BE2C (cell line): ENCODE results near the gene TNN.
"Not testable (repeated sequence)": the region's sequence is repeated elsewhere in the genome, so short reads cannot be mapped to it uniquely, and the experiment has no call there.

Source experiments
- DNase-seq: peaks from one replicate; pipeline ENCODE4 v3.0.0-alpha.2; 2020
- H3K27me3 ChIP-seq: fragments of 250-450 bp; sonication (Bioruptor Pico); 2 replicates; pipeline ENCODE4 v1.5.1; 2020; ENCODE audit warnings: mild to moderate bottlenecking
- H3K36me3 ChIP-seq: fragments of 250-450 bp; sonication (Bioruptor Pico); 2 replicates; pipeline ENCODE4 v1.5.1; 2020; ENCODE audit warnings: mild to moderate bottlenecking
- H3K4me1 ChIP-seq: fragments of 250-450 bp; sonication (Bioruptor Pico); 2 replicates; pipeline ENCODE4 v1.5.1; 2020
- H3K4me3 ChIP-seq: 2 replicates; pipeline ENCODE4 v1.5.1; 2011; ENCODE audit warnings: low read depth, low read length
- H3K9me3 ChIP-seq: fragments of 250-450 bp; sonication (Bioruptor Pico); 2 replicates; pipeline ENCODE4 v1.5.1; 2020
- CTCF ChIP-seq: IDR thresholded peaks from 2 replicates; pipeline ENCODE4 v1.5.1; 2012; ENCODE audit warnings: mild to moderate bottlenecking, low read depth, low read length

The TNN gene

GRCh38 chr1:175043824-175044223 lies 23.8 kb upstream of the TNN start:
- no peaks in the 10 kb centered on the region for H3K27me3 ChIP-seq
- H3K4me3 ChIP-seq = no peak overlapping the region
- H3K9me3 ChIP-seq = no peaks in the 10 kb centered on the region
- no peak for DNase-seq
- no peaks in the 10 kb centered on the region for H3K4me1 ChIP-seq
- TF ChIP-seq CTCF = no peak
- no peaks in the 10 kb centered on the region for H3K36me3 ChIP-seq

GRCh38 chr1:175044591-175044990 lies 23.0 kb upstream of the TNN start:
- not testable (repeated sequence) for H3K27me3 ChIP-seq, H3K4me1 ChIP-seq, H3K4me3 ChIP-seq, DNase-seq, H3K36me3 ChIP-seq, H3K9me3 ChIP-seq

GRCh38 chr1:175045097-175045496 lies 22.5 kb upstream of the TNN start:
- no peak for DNase-seq
- Histone ChIP-seq H3K4me3 (no peak overlapping the region), H3K36me3 (no peaks in the 10 kb centered on the region), H3K27me3 (no peaks in the 10 kb centered on the region), H3K4me1 (no peaks in the 10 kb centered on the region), H3K9me3 (no peaks in the 10 kb centered on the region)
- no peak for TF ChIP-seq CTCF

GRCh38 chr1:175045519-175045918 lies 22.1 kb upstream of the TNN start:
- no peaks in the 10 kb centered on the region for H3K27me3 ChIP-seq
- TF ChIP-seq CTCF = no peak
- H3K9me3 ChIP-seq = no peaks in the 10 kb centered on the region
- DNase-seq = no peak
- H3K4me3 ChIP-seq = no peak overlapping the region
- no peaks in the 10 kb centered on the region for H3K36me3 ChIP-seq
- no peaks in the 10 kb centered on the region for H3K4me1 ChIP-seq

- Histone ChIP-seq H3K36me3 (no peaks in the 10 kb centered on the region), H3K27me3 (no peaks in the 10 kb centered on the region), H3K9me3 (no peaks in the 10 kb centered on the region), H3K4me3 (no peak overlapping the region), H3K4me1 (no peaks in the 10 kb centered on the region)
- DNase-seq = no peak
- TF ChIP-seq CTCF = no peak
Measured at GRCh38 chr1:175050992-175051391, 16.6 kb upstream of the TNN start.

- Histone ChIP-seq H3K9me3 (no peaks in the 10 kb centered on the region), H3K4me3 (no peak overlapping the region), H3K36me3 (no peaks in the 10 kb centered on the region), H3K4me1 (no peaks in the 10 kb centered on the region), H3K27me3 (no peaks in the 10 kb centered on the region)
- TF ChIP-seq CTCF = no peak
- no peak for DNase-seq
Measured at GRCh38 chr1:175054736-175055135, 12.9 kb upstream of the TNN start.

GRCh38 chr1:175062339-175062738 lies 5.3 kb upstream of the TNN start:
- TF ChIP-seq CTCF = no peak
- no peak for DNase-seq
- Histone ChIP-seq H3K4me3 (no peak overlapping the region), H3K27me3 (no peaks in the 10 kb centered on the region), H3K9me3 (no peaks in the 10 kb centered on the region), H3K36me3 (no peaks in the 10 kb centered on the region), H3K4me1 (no peaks in the 10 kb centered on the region)
